ENCODE measurements around the gene ZNF516. TPM values are rescaled to one million over a fixed set of nuclear protein-coding genes. Genes with fewer than 3 reads are reported as not detected.

The ZNF516 gene
- total and polyA plus RNA-seq, 2 of the 13 experiments (the other 11 are each of a cell fraction or from before 2014, with no cell fraction given) = 16.6 to 18.7 TPM

- TF ChIP-seq ZNF281 (CRISPR knock-in tag; IDR thresholded peaks at IDR 0.05; ENCODE audit: borderline replicate concordance) (no peak), ZNF335 (CRISPR knock-in tag; IDR thresholded peaks at IDR 0.05) (no peak), KLF13 (CRISPR knock-in tag; IDR thresholded peaks at IDR 0.05) (no peak), CCAR2 (optimal IDR thresholded peaks at IDR 0.05; ENCODE audit: low read depth, low read length) (no peak), FOSL2 (CRISPR knock-in tag; IDR thresholded peaks at IDR 0.05) (no peak), ZNF614 (CRISPR knock-in tag; IDR thresholded peaks at IDR 0.05; ENCODE audit: borderline replicate concordance) (no peak; the same call in 1 of the 2 replicates), NFIC (IDR thresholded peaks at IDR 0.05; ENCODE audit: low read length) (no peak), POLR2AphosphoS5 (IDR thresholded peaks at IDR 0.05; ENCODE audit: low read depth, low read length) (peak; percentile 27; the same call in 1 of the 2 replicates), ZNF772 (CRISPR knock-in tag; IDR thresholded peaks at IDR 0.05) (no peak), ZNF777 (CRISPR knock-in tag; IDR thresholded peaks at IDR 0.05) (no peak), DMAP1 (CRISPR knock-in tag; IDR thresholded peaks at IDR 0.05) (peak; percentile 71; the same call in 1 of the 2 replicates), ZNF570 (CRISPR knock-in tag; IDR thresholded peaks at IDR 0.05; ENCODE audit: borderline replicate concordance) (no peak), FOXP1 (IDR thresholded peaks at IDR 0.05) (no peak), FOXP1 (CRISPR knock-in tag; IDR thresholded peaks at IDR 0.05) (no peak), ZNF558 (CRISPR knock-in tag; IDR thresholded peaks at IDR 0.05; ENCODE audit: borderline replicate concordance) (no peak), SATB2 (CRISPR knock-in tag; IDR thresholded peaks at IDR 0.05) (peak; percentile 32; the same call in 1 of the 2 replicates), HOXA7 (CRISPR knock-in tag; IDR thresholded peaks at IDR 0.05) (0 out of 2 replicates have a peak, but pooled peaks have one; percentile 29), MTF2 (CRISPR knock-in tag; IDR thresholded peaks at IDR 0.05; ENCODE audit: borderline replicate concordance) (no peak), ZNF775 (CRISPR knock-in tag; IDR thresholded peaks at IDR 0.05; ENCODE audit: borderline replicate concordance) (no peak), GZF1 (CRISPR knock-in tag; IDR thresholded peaks at IDR 0.05) (0 out of 2 replicates have a peak, but pooled peaks have one; percentile 15), RNF2 (conservative IDR thresholded peaks at IDR 0.05; ENCODE audit: low read depth) (no peak), ZNF75D (CRISPR knock-in tag; IDR thresholded peaks at IDR 0.05; ENCODE audit: borderline replicate concordance) (no peak), ZNF615 (CRISPR knock-in tag; IDR thresholded peaks at IDR 0.05; ENCODE audit: borderline replicate concordance) (no peak), PHF20 (CRISPR knock-in tag; IDR thresholded peaks at IDR 0.05) (no peak), DPF2 (CRISPR knock-in tag; IDR thresholded peaks at IDR 0.05; ENCODE audit: borderline replicate concordance, low read depth) (no peak; the same call in 1 of the 2 replicates), ARNTL (CRISPR knock-in tag; IDR thresholded peaks at IDR 0.05) (no peak)
- TF ChIP-seq, protein P1, sequence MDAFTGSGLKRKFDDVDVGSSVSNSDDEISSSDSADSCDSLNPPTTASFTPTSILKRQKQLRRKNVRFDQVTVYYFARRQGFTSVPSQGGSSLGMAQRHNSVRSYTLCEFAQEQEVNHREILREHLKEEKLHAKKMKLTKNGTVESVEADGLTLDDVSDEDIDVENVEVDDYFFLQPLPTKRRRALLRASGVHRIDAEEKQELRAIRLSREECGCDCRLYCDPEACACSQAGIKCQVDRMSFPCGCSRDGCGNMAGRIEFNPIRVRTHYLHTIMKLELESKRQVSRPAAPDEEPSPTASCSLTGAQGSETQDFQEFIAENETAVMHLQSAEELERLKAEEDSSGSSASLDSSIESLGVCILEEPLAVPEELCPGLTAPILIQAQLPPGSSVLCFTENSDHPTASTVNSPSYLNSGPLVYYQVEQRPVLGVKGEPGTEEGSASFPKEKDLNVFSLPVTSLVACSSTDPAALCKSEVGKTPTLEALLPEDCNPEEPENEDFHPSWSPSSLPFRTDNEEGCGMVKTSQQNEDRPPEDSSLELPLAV (CRISPR knock-in tag; conservative IDR thresholded peaks at IDR 0.05; ENCODE audit: low read depth) = no peak
- TF ChIP-seq, protein P2, sequence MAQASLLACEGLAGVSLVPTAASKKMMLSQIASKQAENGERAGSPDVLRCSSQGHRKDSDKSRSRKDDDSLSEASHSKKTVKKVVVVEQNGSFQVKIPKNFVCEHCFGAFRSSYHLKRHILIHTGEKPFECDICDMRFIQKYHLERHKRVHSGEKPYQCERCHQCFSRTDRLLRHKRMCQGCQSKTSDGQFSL (CRISPR knock-in tag; IDR thresholded peaks at IDR 0.05) = no peak
Observed at GRCh38 chr18:76491776-76492668, 3.0 kb downstream of the ZNF516 start (continued).
